ENCODE data around the gene CCT3.

Gene CCT3

GRCh38 chr1:156263288-156263655, 74.8 kb downstream of the CCT3 start:
- TF ChIP-seq CTCF (IDR thresholded peaks at IDR 0.05; ENCODE audit: insufficient read depth, low read length) (no peak), REST (IDR thresholded peaks at IDR 0.05; ENCODE audit: insufficient replicate concordance, low read depth) (no peak), POLR2AphosphoS5 (IDR thresholded peaks at IDR 0.05; ENCODE audit: low read depth) (no peak), SPI1 (IDR thresholded peaks at IDR 0.05; ENCODE audit: borderline replicate concordance, low read depth) (no peak), GABPA (IDR thresholded peaks at IDR 0.05; ENCODE audit: low read depth) (no peak)
- Histone ChIP-seq H3K4me3 (replicated peaks; ENCODE audit: insufficient read depth, low read length) (no peak overlapping the region), H3K27me3 (ENCODE audit: insufficient read depth, poor library complexity, severe bottlenecking) (no peaks in the 10 kb centered on the region), H3K27ac (replicated peaks) (no peak overlapping the region)
- no peak for DNase-seq (ENCODE audit: low read depth in 1 of 2, low spot score in 1 of 2)

DNA sequence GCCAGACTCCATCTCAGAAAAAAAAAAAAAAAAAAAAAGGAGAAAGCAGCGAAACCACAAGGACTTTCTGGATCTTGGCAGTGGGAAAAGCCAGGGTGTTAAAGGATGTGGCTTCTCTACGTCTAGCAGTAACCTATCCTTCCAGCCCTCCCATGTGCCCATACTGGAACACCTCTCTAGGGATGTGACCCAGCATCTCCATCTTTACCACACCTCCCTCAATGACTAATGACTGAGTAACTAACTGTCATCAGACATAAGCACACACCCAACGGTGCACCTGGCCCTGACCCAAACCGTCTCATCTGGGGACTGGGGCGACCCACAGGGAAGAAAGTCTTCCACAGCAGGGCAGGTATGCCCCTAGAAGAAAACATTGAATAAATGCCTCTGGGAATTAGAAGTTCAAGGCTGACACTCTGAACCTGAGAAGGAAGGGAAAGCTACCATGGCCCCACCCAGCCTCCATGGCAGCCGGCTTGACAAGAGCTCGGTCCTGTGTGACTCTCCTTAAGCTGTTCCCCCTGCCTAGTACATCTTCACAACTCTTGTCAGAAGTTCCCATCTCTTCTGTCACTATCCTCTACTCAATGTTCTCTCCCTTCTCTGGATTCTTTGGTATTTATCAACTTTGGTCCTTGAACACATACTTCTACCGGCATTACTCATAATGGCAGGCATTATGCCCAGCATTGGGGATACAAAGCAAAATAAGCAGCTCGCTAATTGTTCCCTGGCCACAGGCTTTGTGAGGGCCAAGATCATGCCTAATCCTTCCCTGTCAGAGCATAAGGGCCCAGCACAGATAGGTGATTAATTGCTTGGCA, 75.4 kb downstream of the CCT3 start:
- TF ChIP-seq REST (IDR thresholded peaks at IDR 0.05; ENCODE audit: insufficient replicate concordance, low read depth) = no peak
- TF ChIP-seq SPI1 (IDR thresholded peaks at IDR 0.05; ENCODE audit: borderline replicate concordance, low read depth) = no peak
- TF ChIP-seq CTCF (IDR thresholded peaks at IDR 0.05; ENCODE audit: insufficient read depth, low read length) = no peak
- TF ChIP-seq POLR2AphosphoS5 (IDR thresholded peaks at IDR 0.05; ENCODE audit: low read depth) = no peak
- no peak for TF ChIP-seq GABPA (IDR thresholded peaks at IDR 0.05; ENCODE audit: low read depth)
- Histone ChIP-seq H3K27ac (replicated peaks) (no peak overlapping the region), H3K4me3 (replicated peaks; ENCODE audit: insufficient read depth, low read length) (no peak overlapping the region), H3K27me3 (ENCODE audit: insufficient read depth, poor library complexity, severe bottlenecking) (no peaks in the 10 kb centered on the region)
- no peak for DNase-seq (ENCODE audit: low read depth in 1 of 2, low spot score in 1 of 2)

DNA sequence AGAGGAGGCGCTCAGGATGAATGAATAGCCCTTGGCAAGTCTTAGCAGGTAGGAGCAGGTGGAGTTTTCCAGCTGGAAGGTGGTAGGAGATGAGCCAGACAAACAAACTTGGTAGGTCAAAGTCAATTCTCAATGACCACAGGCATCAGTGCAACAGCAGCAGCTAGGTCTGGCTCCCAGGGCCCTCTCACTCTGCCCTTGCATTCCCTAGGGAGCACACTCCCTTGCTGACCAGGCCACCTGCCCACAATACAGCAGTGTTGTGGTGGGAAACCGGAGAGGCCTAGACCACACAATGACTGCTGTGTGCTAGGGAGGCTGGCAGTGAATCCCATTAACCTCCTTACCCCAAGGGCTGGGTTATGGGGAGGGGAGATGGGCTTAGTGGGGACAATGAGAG, 77.2 kb downstream of the CCT3 start:
- DNase-seq (ENCODE audit: low read depth in 1 of 2, low spot score in 1 of 2) = no peak
- Histone ChIP-seq H3K4me3 (replicated peaks; ENCODE audit: insufficient read depth, low read length) (no peak overlapping the region), H3K27ac (replicated peaks) (no peak overlapping the region), H3K27me3 (ENCODE audit: insufficient read depth, poor library complexity, severe bottlenecking) (no peaks in the 10 kb centered on the region)
- TF ChIP-seq CTCF (IDR thresholded peaks at IDR 0.05; ENCODE audit: insufficient read depth, low read length) (no peak), POLR2AphosphoS5 (IDR thresholded peaks at IDR 0.05; ENCODE audit: low read depth) (no peak), REST (IDR thresholded peaks at IDR 0.05; ENCODE audit: insufficient replicate concordance, low read depth) (no peak), GABPA (IDR thresholded peaks at IDR 0.05; ENCODE audit: low read depth) (no peak), SPI1 (IDR thresholded peaks at IDR 0.05; ENCODE audit: borderline replicate concordance, low read depth) (no peak)

Measured in HL-60 (cell line).